Vagina (tissue), 2 donors: ENCODE data around the gene FUBP3.
A peak's percentile ranks its signal among the peaks of the same experiment; 100 is the strongest.

Experiments
- CTCF ChIP-seq, 3 experiments: fragments of 450-650 bp in 2 of 3; fragments of 200-600 bp in 1 of 3; sonication (generic) in 1 of 3; IDR thresholded peaks; one replicate each; pipeline ENCODE4 v1.5.1; 2017 to 2019; ENCODE audit warnings: antibody characterized with exemption in 3 of 3, mild to moderate bottlenecking in 2 of 3, moderate library complexity in 2 of 3
- POLR2AphosphoS5 ChIP-seq, 2 donors: sonication (generic); formaldehyde crosslinking; IDR thresholded peaks; one replicate each; pipeline ENCODE4 v1.9.0; 2017; ENCODE audit warnings: antibody characterized with exemption in 2 of 2, mild to moderate bottlenecking in 2 of 2, low read depth in 1 of 2; ENCODE audit not compliant: insufficient read depth in 1 of 2

DNA sequence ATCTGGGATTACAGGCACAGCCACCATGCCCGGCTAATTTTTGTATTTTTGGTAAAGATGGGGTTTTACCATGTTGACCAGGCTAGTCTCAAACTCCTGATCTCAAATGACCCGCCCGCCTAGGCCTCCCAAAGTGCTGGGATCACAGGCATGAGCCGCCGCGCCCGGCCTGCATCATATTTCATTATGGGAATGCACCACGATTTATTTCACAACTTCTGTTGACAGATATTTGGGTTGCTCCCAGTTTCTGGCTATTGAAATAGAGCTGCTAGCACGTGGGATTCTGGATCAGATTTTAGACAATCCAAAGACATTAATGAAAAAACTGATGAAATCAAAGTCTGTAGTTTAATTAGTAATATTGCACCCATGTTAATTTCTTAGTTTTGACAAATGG is 48.4 kb upstream of the FUBP3 start:
- TF ChIP-seq POLR2AphosphoS5 (IDR thresholded peaks at IDR 0.05; ENCODE audit: insufficient read depth in 1 of 2, low read depth in 1 of 2) (peak in 1 of 2 donors; percentile 76), CTCF (IDR thresholded peaks at IDR 0.05) (no peak)
